ENCODE results near the gene KLF2.
"Not testable (repeated sequence)": the region's sequence is repeated elsewhere in the genome, so short reads cannot be mapped to it uniquely, and the experiment has no call there.

The KLF2 gene

DNA sequence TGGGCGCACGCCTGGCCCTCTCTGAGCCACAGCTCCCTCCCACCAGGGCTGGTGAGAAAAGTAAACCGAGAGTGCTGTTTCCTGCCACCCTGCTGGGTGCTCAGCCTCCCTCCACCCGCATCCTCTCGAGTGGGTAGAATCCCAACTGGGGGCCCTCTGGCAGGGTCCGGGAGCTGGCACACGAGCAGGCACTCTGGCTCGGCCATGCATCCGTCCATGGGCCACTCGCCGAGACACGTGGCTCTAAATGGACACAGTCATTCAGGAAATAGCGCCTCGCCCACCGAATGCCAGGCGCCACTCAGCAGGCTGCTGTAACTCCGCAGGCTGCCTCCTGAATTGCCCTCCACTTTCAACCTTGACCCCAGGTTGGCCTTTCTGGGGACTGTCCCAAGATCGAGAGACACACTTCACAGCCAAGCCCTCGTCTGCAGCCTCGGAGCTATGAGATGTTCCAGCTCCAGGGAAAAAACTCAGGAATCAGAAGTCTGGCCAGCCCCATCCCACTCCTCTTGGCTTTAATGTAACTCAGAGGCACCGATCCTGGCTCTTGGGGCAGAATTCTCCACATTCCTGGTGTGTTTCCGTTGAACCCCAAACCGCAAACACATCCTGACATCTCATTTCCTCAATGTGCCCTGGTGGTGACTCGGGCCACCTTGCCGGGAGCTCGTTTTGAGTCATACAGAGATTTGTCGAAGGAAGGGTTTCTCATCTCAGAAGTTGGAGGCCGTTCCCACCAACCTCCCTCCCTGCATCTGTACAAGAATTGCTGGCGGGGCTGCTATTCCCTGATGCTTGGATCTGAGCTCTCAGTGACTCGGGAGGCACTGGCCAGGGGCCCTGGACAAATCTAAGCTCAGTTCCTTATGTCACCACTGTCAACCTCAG is 14.1 kb downstream of the KLF2 start:
- no peak for DNase-seq

DNA sequence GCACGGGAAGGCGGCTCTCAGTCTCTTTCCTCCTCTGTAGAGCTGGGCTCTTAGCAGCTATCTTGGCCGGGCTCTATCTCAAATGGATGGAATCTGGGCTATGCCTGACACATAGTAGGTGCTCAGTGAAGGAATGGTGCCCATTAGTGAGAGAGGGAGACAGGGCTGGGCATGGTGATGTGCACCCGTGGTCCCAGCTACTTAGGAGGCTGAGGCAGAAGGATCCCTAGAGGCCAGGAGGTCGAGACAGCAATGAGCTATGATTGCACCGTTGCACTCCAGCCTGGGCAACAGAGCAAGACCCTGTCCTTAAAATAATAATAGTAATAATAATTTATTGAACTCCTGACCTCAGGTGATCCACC is 14.7 kb downstream of the KLF2 start:
- no peak for DNase-seq

DNA sequence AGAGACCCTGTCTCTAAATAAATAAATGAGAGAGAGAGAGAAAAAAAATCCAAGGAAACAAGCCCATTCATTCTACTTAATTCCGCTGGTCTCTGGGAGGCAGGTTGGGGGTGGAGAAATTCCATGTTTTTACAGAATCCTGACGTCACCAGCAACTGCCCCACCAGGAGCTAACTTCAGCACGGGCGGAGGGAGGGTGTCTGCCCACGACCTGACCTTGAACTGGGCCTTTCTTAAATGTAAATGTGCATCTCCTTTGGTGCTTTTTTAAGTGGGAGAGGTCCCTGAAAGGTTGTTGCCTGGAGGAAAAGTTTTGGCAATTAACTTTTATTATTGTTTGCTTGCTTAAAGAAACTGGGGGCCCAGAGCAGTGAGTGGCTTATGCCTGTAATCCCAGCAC is 15.5 kb downstream of the KLF2 start:
- DNase-seq: no peak

DNA sequence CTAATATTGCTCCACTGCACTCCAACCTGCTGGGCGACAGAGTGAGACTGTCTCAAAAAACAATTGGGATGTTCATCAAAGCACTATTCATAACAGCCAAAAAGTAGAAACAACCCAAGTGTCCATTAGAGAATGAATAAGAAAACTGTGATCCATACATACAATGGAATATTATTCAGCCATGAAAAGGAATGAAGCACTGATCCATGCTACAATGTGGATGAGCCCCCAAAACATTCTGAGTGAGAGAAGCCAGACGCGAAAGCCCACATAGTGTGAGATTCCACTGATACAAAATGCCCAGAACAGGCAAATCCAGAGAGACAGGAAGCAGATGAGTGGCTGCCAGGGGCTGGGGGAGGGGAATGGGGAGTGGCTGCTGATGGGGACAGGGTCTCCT is 16.0 kb downstream of the KLF2 start:
- DNase-seq: no peak

DNA sequence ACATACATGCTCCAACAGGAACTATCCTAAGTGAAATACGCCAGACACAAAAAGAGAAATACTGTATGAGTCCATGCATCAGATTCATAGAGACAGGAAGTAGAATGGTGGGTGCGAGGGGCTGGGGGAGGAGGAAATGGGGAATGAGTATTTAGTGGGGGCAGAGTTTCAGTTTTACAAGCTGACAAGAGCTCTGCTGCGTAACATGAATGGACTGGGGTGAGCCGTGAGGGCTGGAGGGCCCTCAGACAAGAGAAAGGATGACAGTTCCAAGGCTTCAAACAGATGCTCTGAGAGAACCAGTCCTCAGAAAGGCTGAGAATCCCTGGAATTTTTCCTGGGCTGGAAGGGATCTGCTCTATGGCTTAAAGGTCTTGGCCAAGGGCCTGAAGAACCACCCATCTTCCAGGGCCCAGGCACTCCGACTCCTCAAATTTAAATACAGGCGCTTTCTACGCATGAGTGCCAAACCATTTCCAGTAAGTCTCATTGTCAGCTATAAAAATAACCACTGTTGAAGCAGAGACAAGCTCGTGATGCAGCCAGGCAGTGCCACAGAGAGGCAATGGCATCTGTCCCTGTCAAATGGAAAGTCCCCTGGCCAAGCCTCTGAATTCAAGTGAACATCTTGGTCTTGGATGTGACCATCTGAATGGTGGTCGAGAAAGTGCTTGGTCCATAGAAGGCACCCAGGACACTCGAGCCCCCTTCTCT is 17.5 kb downstream of the KLF2 start:
- no peak for DNase-seq

DNA sequence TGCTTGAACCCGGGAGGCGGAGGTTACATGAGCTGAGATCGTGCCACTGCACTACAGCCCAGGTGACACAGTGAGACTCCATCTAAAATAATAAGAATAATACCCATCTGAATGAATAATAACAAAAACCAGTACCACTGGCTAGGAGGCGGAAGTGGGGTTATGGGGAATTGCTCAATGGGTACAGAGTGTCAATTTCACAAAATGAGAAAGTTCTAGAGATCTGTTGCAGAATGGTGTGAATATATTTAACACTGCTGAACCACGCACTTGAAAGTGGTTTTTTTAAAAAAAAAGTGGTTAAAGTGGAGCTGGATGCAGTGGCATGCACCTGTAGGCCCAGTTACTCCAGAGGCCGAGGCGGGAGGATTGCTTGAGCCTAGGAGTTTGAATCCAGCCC is 18.5 kb downstream of the KLF2 start:
- DNase-seq: no peak

DNA sequence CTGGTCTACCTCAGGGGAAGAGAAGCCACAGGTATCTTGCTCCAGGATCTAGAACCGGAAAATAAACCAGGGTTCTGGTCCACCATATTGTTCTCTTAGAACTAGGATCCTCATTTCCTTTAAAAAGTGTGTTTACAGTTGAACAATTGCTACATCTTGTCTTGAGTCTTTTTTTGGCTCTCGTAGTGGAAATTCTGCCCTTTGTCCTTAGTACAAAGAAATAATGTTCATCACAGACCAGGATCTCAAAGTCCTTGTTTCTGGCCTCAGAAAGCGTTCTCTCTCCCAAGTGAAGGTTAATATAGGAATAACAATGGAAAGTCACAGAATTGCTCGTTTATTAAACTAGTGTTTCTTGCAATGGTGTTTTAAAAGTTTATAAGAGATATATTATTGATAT is 20.8 kb downstream of the KLF2 start:
- DNase-seq: no peak

DNA sequence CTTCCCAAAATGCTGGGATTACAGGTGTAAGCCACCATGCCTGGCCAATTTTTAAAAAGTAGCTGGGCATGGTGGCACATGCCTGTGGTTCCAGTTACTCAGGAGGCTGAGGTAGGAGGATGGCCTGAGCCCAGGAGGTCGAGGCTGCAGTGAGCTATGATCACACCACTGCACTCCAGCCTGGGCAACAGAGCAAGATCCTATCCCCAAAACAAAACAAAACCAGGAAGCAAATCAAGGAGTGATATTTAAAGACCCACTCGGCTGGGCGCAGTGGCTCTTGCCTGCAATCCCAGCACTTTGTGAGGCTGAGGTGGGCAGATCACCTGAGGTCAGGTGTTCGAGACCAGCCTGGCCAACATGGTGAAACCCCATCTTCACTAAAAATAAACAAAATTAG is 22.5 kb downstream of the KLF2 start:
- DNase-seq: not testable (repeated sequence)

DNA sequence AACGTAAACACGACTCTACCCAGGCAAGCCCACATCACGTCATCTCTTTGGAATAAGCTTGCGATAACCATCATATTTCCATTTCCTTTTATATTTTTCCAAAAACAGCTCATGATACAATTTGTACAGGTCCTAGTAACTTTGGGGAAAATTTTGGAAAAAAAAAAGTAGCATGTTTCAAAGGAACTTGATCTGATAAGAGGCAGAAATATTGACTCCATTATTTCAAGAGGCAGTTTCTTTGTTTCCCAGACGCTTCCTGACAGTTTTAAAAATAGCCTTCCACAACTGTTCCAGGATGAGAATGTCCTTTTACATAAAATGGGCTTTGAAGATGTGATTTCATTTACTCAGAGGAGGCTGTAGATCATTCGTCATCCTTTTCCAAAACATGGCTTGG is 23.1 kb downstream of the KLF2 start:
- no peak for DNase-seq

DNA sequence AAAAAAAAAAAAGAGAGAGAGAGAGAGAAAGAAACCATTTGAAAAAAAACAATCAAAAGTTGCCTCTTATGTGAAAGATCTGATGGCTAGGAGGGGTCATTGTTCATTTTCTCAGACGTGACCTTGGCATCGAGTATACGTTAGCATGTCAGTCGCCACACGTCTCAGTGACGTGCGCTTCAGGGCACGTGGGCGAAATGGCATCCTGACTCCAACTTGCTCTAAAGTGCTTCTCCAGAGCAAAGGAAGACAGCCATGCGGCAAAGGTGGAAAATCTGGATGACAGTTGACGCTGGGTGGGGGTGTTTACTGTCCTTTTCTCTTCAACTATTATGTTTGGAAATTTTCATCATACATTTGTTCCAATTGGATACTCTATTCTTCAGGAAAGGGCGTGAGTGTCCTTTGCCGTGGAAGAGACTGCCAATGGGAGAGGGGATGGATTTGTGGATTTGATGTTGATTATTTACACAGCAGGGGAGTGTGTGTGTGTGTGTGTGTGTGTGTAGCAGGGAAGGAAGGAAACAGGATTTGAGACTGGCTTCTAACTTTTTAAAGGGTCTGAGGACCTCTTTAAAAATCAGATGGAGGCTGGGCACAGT is 25.0 kb downstream of the KLF2 start:
- no peak for DNase-seq

DNA sequence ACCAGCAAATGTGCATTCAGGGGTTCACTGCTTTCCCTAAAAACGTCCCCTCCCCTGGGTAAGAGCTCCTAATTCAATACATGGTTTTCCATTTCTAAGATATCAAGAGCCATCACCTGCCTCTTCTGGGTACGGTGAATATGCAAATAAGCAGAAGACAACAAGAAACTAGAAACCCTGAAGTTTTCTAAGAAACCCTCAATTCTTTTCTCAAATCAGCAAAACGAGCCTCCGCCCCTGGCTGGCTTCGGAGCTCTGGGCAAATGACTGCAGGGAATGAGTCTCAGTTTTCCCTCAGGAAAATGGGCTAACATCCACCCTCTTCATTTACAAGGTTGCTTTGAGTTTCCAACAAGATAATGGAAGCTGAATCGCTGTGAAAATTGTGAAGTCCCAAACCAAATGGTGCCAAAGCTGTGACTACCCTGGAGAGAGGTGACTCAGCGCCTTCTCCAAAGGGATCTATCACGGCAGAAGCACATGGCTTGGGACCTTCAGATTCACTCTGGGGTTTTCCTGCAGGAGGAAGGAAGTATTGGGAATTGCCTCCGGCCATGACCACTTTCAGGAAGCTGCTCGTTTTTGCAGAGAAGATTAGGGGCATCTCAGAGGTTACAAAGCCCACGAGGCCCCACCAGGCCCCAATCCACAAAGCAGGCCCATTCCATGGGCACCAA is 26.6 kb downstream of the KLF2 start:
- no peak for DNase-seq

DNA sequence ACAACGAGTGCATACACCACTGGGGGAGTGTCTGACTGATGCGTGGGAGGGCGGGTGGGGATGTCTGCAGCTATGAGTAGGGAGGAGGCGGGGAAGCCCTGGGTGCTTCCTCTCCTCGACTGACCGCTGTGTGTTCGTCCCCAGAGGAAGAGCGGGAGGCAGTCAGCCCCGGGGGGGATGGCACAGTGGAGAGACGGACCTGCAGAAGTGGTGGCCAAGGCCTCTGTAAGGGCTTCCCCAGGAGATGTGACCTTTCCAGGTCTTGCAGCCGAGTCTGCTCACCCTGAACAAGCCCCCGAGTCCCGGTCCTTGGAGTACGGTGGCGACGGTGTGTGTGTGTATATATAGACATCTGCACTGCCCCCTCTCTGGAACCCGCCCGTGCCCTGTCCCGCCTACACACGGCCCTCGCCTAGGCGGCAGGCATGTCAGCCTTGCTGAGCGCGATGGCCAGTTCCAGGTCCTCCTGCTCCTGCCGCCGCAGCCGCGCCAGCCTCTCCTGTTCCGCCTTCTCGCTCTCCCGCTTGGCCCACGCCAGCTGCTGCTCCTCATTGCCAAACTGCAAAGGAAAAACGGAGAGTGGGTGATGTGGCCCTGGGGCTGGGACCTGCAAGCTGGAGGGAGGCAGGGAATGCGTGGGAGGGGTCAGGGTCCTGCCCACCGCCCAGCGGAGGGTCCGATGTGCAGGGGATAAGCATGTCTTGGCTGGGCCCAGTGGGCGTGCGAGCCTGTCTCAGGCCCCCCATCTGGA is 30.8 kb downstream of the KLF2 start:
- no peak for DNase-seq

DNA sequence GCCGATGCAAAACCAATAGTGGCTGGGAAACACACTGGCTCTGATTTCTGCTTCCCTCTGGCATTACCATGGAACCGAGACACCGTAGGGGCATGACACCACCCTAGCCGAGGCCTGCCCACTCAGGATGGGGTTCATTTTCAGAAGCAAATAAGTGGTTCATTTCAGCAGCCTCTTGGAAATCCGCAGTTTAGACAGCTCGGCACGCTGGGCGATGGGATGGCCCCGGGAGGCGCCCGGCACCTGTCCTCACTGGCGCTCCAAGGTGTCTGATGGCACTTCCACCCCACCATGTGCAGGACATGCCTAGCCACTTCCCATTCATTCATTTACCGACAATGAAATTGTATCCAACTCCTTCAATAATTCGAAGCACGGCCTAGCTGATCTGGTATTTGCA is 33.8 kb downstream of the KLF2 start:
- DNase-seq: no peak

DNA sequence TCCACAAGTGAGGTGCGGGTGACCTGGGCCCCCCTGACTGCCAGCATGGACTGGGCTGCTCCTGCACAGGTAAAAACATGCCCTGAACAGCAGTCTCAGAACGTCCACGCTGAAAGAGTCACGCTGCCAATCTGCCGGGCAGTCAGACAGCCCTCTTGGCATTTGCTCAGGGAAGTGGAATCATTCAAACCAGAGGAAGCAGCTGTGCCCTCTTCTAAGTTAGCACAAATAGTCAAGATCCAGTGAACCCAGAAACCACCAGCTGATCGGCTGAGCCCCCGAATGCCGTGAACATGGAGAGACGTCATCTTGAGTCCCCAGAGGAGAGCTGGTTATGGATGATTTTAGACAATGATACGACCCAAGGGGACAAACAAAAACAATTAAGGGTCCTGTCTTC is 34.4 kb downstream of the KLF2 start:
- DNase-seq: no peak

DNA sequence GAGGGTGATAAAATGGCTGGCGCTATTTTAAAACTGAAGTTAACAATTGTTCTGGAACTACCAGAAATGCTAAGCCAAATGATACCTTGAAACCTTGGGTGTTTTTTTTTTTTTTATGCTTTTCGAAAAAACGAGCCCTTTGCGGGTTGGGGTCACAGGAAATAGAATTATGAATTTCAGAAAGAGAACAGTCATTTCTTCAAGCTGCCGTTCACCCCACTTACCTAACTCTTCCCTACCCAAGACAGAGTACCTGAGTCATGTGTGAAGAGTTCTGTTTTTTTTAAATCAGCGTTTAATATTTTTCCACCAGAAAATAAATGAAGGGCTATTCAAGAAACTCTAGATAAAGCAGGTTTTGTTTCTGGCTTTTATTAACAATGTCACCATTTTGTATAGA is 35.3 kb downstream of the KLF2 start:
- no peak for DNase-seq

DNA sequence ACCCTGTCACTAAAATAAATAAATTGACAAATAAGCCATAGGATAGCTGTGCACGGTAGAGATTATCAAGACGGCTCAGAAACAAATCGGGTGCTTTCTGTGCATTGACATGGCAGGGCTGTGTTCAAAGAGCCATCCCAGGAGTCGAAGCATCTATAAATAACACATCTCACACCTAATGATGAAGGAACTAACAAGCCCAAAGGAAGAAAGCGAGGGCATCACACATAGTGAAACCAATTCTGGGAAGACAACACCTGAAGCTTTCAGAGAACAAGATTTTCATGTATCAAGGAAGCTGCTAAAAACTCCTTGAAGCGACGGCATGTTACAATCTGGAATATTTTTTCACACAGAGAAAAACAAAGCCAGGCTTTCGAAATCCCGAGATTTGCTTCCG is 36.1 kb downstream of the KLF2 start:
- no peak for DNase-seq

DNA sequence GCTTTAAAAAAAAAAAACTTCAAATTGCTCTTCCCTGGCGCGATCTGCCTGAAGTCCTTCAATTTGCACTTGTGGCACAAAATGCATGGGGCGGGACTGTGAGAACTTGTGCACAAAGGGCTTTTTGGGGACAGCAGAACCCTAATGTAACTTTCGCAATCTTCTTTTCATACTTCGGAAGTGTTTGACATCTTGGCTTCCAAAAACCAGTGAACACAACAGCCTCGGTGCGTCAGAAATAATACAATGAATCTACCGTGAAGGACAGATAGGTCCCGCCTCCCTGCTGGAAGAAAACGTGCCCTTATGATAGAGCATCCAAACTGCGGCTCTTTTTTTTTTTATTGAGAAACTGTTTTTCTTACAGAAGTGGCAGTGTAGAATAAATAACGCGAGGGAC is 36.6 kb downstream of the KLF2 start:
- DNase-seq: no peak

DNA sequence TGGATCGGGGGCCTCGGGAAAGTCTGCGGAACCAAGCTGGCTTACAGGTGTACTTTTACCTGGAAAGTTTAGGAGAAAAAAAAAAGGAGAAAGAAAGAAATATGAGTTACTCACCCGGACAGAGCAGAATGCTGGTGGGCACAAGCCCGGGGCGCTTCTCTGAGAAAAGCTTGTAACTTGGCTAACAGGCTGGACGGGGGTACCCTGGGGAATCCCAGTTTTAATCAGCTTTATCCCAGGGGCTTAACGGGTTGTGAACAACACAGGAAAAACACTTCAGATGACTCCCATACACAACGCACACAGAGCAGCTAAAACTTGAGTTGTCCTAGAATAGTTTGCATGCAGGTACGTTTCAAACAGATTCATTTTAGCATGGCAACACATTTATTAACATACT is 37.3 kb downstream of the KLF2 start:
- no peak for DNase-seq

DNA sequence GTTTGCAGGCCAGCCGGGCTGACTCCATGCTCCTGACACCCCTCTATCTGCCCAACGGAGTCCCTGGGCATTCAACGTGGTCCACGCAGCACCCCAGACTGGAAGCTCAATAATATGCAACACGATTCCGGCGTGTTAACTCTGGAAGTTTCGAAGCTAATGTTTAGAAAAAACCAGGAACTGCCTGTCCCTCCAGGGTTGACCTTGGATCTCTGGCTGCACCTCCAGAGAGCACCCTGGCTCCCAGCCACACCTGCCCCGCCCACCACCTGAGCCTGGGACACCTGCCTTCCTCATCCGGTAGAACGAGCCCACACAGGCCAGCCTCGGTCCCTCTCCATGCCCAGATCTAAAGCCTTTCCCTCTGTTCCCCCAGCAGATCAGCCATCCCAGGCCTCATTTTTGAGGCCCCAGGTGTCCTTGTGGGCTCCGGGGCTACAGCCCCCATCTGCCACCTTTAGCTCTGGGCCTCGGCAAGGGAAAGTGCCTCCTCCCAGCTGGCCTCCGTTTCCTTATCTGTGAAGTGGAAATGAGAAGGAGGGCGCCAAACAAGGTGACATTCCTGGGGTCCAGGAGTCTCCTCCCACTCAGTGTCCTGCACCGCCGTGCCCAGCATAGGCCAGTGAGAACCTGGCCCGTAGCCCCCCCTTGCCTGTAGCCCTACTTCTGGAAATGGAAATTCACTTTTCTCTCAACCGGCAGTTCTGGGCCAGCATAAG is 38.7 kb downstream of the KLF2 start:
- DNase-seq: no peak

DNA sequence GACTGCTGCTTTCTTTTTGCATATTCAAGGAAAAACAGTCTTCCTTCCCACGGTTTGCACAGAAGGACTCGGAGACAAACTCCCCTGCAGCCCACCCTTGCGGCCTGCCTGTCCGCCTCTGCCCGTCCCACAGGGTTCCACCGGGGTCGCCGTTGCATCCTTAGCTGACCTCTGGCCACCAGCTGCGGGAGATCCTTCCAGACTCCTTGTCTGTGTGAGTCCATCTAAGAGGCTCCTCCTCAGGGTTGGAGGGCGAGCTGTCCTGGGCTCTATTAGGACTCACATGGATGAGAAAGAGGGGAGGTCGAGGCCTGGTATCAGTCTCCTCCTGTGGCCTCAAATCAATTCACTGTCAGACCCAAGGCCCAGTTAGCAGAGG is 39.2 kb downstream of the KLF2 start:
- no peak for DNase-seq

DNA sequence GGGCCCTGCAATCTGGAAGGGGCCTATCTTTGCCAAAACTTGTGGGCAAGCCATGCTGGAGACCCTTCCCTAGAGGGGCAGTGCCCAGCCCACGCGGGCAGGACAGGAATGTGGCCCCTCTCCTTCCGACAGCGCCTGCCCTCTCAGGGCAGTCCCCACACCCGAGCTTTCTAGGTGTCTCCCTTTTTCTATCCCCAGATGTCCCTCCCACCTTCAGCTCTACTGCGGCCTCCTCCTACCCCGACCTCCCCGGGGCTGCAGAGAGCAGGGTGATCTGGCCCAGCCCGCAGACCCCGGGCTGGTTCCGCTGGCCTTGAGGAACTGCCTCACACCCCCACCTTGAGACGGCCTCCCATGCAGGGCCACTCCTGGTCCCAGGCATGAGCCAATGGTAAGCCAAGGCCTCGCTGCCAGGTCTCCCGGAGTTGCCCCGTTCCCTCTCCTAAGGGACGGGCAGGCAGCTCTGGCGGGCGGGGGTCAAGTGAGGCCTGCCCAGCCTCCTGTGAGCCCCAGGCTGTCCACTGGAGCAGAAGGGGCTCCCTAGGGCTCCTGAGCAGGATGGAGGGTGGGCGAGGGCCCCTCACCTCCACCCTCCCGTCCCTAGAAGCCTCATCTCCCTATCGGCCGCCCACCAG is 39.7 kb downstream of the KLF2 start:
- DNase-seq: no peak

All from NCI-H1092 (cell line).